GM23338 (cell line): ENCODE results near the gene ZNF48.

Source experiments
- CREB1 ChIP-seq: fragments of 250-450 bp; sonication (Bioruptor Pico); IDR thresholded peaks from 2 replicates; pipeline ENCODE4 v1.5.0; 2020; ENCODE audit warnings: low read depth, mild to moderate bottlenecking, moderate library complexity
- CTCF ChIP-seq, 2 experiments: fragments of 200-600 bp in 1 of 2; sonication (generic) in 1 of 2; conservative IDR thresholded peaks; 2 replicates each; pipeline versions ENCODE4 v1.5.1 to v1.6.1; 2016 to 2017; ENCODE audit warnings: antibody characterized with exemption in 2 of 2, low read depth in 2 of 2, mild to moderate bottlenecking in 2 of 2, moderate library complexity in 1 of 2
- ETS1 ChIP-seq: IDR thresholded peaks from 2 replicates; pipeline ENCODE4 v1.6.1; 2016; ENCODE audit warnings: antibody characterized with exemption
- EZH2 ChIP-seq: fragments of 200-600 bp; sonication (generic); IDR thresholded peaks from one replicate; pipeline ENCODE4 v1.8.0; 2017; ENCODE audit warnings: antibody characterized with exemption, mild to moderate bottlenecking, low read depth; ENCODE audit not compliant: unreplicated experiment
- EZH2phosphoT487 ChIP-seq: fragments of 200-600 bp; sonication (generic); IDR thresholded peaks from one replicate; pipeline ENCODE4 v1.8.1; 2018; ENCODE audit warnings: antibody characterized with exemption; ENCODE audit not compliant: unreplicated experiment
- JUNB ChIP-seq: IDR thresholded peaks from one replicate; pipeline ENCODE4 v1.6.1; 2016; ENCODE audit warnings: antibody characterized with exemption; ENCODE audit not compliant: unreplicated experiment
- NANOG ChIP-seq: IDR thresholded peaks from 2 replicates; pipeline ENCODE4 v1.6.1; 2016; ENCODE audit warnings: antibody characterized with exemption, borderline replicate concordance
- POLR2AphosphoS5 ChIP-seq: IDR thresholded peaks from 2 replicates; pipeline ENCODE4 v1.6.1; 2016; ENCODE audit warnings: antibody characterized with exemption, low read depth
- STAT1 ChIP-seq: IDR thresholded peaks from one replicate; pipeline ENCODE4 v1.6.1; 2016; ENCODE audit warnings: antibody characterized with exemption; ENCODE audit not compliant: unreplicated experiment
- ZNF114 ChIP-seq: fragments of 250-450 bp; sonication (Bioruptor Pico); IDR thresholded peaks from 2 replicates; pipeline ENCODE4 v1.5.0; 2020; ENCODE audit warnings: mild to moderate bottlenecking, moderate library complexity
- ZNF331 ChIP-seq: fragments of 250-450 bp; sonication (Bioruptor Pico); IDR thresholded peaks from 2 replicates; pipeline ENCODE4 v1.5.0; 2020; ENCODE audit warnings: low read depth, mild to moderate bottlenecking, moderate library complexity
- TF ChIP-seq, protein P1 (sequence below): IDR thresholded peaks from one replicate; pipeline ENCODE4 v1.6.1; 2018; ENCODE audit warnings: antibody characterized with exemption; ENCODE audit not compliant: unreplicated experiment
- TF ChIP-seq, protein P2 (sequence below): fragments of 250-450 bp; sonication (Bioruptor Pico); IDR thresholded peaks from 2 replicates; pipeline ENCODE4 v1.5.0; 2020; ENCODE audit warnings: mild to moderate bottlenecking, moderate library complexity

DNA sequence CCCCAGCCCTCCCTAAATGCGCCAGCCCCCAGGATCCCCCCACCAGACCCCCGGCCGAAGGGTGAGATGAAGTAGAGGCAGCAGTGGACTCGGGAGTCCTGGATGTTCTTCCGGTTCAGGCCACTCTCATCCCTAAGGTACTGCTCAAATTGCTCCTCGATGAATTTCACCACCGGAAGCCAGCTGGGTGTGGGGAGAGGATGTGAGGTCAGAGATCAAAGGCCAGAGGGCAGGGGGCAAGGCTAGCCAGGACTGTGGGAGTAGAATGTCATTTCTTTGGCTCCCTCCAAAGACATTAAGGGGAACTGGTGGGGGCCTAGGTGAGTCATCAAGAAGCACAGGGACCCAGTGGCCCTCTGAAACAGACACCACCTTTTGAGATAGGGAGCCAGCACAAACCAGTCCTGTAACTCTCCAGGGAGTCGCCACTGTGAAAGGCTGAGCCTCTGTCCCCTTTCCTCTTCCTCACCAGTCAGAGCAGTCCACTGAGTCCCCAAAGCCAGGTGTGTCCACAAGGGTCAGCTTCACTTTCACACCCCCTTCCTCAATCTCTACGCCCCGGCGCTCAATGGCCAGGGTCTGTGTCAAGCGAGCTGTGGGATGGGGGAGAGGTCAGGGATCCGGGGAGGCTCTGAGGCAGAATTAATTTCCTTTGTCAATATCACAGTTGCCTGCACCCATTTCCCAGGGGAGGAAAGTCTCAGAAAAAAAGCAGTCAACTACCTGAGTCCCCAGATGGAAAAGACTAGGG lies 13.8 kb upstream of the ZNF48 start:
- TF ChIP-seq CTCF (conservative IDR thresholded peaks at IDR 0.05; ENCODE audit: low read depth in 2 of 2), result no peak
- no peak for TF ChIP-seq JUNB
- no peak for TF ChIP-seq EZH2
- TF ChIP-seq POLR2AphosphoS5, result no peak
- no peak for TF ChIP-seq ETS1
- TF ChIP-seq, protein P1, sequence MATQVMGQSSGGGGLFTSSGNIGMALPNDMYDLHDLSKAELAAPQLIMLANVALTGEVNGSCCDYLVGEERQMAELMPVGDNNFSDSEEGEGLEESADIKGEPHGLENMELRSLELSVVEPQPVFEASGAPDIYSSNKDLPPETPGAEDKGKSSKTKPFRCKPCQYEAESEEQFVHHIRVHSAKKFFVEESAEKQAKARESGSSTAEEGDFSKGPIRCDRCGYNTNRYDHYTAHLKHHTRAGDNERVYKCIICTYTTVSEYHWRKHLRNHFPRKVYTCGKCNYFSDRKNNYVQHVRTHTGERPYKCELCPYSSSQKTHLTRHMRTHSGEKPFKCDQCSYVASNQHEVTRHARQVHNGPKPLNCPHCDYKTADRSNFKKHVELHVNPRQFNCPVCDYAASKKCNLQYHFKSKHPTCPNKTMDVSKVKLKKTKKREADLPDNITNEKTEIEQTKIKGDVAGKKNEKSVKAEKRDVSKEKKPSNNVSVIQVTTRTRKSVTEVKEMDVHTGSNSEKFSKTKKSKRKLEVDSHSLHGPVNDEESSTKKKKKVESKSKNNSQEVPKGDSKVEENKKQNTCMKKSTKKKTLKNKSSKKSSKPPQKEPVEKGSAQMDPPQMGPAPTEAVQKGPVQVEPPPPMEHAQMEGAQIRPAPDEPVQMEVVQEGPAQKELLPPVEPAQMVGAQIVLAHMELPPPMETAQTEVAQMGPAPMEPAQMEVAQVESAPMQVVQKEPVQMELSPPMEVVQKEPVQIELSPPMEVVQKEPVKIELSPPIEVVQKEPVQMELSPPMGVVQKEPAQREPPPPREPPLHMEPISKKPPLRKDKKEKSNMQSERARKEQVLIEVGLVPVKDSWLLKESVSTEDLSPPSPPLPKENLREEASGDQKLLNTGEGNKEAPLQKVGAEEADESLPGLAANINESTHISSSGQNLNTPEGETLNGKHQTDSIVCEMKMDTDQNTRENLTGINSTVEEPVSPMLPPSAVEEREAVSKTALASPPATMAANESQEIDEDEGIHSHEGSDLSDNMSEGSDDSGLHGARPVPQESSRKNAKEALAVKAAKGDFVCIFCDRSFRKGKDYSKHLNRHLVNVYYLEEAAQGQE, result no peak
- no peak for TF ChIP-seq EZH2phosphoT487
- TF ChIP-seq, protein P2, sequence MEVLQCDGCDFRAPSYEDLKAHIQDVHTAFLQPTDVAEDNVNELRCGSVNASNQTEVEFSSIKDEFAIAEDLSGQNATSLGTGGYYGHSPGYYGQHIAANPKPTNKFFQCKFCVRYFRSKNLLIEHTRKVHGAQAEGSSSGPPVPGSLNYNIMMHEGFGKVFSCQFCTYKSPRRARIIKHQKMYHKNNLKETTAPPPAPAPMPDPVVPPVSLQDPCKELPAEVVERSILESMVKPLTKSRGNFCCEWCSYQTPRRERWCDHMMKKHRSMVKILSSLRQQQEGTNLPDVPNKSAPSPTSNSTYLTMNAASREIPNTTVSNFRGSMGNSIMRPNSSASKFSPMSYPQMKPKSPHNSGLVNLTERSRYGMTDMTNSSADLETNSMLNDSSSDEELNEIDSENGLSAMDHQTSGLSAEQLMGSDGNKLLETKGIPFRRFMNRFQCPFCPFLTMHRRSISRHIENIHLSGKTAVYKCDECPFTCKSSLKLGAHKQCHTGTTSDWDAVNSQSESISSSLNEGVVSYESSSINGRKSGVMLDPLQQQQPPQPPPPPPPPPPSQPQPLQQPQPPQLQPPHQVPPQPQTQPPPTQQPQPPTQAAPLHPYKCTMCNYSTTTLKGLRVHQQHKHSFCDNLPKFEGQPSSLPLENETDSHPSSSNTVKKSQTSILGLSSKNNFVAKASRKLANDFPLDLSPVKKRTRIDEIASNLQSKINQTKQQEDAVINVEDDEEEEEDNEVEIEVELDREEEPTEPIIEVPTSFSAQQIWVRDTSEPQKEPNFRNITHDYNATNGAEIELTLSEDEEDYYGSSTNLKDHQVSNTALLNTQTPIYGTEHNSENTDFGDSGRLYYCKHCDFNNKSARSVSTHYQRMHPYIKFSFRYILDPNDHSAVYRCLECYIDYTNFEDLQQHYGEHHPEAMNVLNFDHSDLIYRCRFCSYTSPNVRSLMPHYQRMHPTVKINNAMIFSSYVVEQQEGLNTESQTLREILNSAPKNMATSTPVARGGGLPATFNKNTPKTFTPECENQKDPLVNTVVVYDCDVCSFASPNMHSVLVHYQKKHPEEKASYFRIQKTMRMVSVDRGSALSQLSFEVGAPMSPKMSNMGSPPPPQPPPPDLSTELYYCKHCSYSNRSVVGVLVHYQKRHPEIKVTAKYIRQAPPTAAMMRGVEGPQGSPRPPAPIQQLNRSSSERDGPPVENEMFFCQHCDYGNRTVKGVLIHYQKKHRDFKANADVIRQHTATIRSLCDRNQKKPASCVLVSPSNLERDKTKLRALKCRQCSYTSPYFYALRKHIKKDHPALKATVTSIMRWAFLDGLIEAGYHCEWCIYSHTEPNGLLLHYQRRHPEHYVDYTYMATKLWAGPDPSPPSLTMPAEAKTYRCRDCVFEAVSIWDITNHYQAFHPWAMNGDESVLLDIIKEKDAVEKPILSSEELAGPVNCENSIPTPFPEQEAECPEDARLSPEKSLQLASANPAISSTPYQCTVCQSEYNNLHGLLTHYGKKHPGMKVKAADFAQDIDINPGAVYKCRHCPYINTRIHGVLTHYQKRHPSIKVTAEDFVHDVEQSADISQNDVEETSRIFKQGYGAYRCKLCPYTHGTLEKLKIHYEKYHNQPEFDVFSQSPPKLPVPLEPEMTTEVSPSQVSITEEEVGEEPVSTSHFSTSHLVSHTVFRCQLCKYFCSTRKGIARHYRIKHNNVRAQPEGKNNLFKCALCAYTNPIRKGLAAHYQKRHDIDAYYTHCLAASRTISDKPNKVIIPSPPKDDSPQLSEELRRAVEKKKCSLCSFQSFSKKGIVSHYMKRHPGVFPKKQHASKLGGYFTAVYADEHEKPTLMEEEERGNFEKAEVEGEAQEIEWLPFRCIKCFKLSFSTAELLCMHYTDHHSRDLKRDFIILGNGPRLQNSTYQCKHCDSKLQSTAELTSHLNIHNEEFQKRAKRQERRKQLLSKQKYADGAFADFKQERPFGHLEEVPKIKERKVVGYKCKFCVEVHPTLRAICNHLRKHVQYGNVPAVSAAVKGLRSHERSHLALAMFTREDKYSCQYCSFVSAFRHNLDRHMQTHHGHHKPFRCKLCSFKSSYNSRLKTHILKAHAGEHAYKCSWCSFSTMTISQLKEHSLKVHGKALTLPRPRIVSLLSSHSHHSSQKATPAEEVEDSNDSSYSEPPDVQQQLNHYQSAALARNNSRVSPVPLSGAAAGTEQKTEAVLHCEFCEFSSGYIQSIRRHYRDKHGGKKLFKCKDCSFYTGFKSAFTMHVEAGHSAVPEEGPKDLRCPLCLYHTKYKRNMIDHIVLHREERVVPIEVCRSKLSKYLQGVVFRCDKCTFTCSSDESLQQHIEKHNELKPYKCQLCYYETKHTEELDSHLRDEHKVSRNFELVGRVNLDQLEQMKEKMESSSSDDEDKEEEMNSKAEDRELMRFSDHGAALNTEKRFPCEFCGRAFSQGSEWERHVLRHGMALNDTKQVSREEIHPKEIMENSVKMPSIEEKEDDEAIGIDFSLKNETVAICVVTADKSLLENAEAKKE (CRISPR knock-in tag), result no peak
- TF ChIP-seq CREB1 (CRISPR knock-in tag), result no peak
- TF ChIP-seq ZNF114 (CRISPR knock-in tag), result no peak
- no peak for TF ChIP-seq ZNF331 (CRISPR knock-in tag)
- no peak for TF ChIP-seq STAT1
- TF ChIP-seq NANOG, result no peak
